Uterus (tissue), 2 donors: ENCODE data around the gene NHLRC4.
"Not testable (repeated sequence)": the region's sequence is repeated elsewhere in the genome, so short reads cannot be mapped to it uniquely, and the experiment has no call there.

Experiments
- CTCF ChIP-seq, 4 experiments: fragments of 200-600 bp in 2 of 4; fragments of 450-650 bp in 2 of 4; sonication (generic) in 2 of 4; IDR thresholded peaks; one replicate each; pipeline ENCODE4 v1.5.1; 2016 to 2019; ENCODE audit warnings: antibody characterized with exemption in 4 of 4, mild to moderate bottlenecking in 2 of 4, moderate library complexity in 1 of 4
- POLR2A ChIP-seq, 2 donors: fragments of 450-650 bp; IDR thresholded peaks; one replicate each; pipeline ENCODE4 v1.6.1; 2016; ENCODE audit warnings: antibody characterized with exemption in 2 of 2, mild to moderate bottlenecking in 1 of 2, moderate library complexity in 1 of 2

GRCh38 chr16:597655-598054, 30.9 kb downstream of the NHLRC4 start:
- TF ChIP-seq CTCF, POLR2A (IDR thresholded peaks at IDR 0.05): not testable (repeated sequence)
